Measurements from ENCODE around the gene GNL3L. TPM values are rescaled to one million over a fixed set of nuclear protein-coding genes. Genes with fewer than 3 reads are reported as not detected.

Gene GNL3L
- total RNA-seq, 6 experiments from 2014 or later: 7.8 to 14.0 (median 11.9) TPM

DNA sequence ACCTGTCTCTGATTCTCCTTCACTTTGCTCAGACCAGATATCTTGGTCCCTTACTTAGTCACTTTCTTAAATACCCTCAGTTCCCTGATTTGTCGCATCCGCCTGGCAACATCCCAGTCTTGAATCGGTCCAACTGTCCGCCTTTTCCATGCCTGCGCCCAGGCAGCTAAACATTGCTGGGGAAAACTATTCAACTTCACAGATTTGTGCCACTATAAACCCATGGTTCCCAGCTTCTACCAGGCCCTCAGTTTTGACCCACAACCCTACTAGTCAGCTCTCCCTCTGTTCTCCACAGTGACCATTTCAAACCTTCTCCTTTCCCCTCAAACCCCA lies 33.5 kb upstream of the GNL3L start:
- no peaks in the 10 kb centered on the region for H3K36me3 ChIP-seq
- WGBS (ENCODE audit: insufficient coverage, low coverage, low lambda C conversion rate, missing lambda C conversion rate): 71% methylated on average over 5 of the region's 5 CpGs
- H3K4me1 ChIP-seq: no peaks in the 10 kb centered on the region
- intact Hi-C loops (cut with DNase I): no loop called here
- no peaks in the 10 kb centered on the region for H3K27me3 ChIP-seq
- ATAC-seq (no peak), DNase-seq (no peak)
- H3K4me3 ChIP-seq: peak overlapping the region in 1 of 3 donors; percentile 54
- H3K27ac ChIP-seq: no peak overlapping the region
- TF ChIP-seq, protein P1, sequence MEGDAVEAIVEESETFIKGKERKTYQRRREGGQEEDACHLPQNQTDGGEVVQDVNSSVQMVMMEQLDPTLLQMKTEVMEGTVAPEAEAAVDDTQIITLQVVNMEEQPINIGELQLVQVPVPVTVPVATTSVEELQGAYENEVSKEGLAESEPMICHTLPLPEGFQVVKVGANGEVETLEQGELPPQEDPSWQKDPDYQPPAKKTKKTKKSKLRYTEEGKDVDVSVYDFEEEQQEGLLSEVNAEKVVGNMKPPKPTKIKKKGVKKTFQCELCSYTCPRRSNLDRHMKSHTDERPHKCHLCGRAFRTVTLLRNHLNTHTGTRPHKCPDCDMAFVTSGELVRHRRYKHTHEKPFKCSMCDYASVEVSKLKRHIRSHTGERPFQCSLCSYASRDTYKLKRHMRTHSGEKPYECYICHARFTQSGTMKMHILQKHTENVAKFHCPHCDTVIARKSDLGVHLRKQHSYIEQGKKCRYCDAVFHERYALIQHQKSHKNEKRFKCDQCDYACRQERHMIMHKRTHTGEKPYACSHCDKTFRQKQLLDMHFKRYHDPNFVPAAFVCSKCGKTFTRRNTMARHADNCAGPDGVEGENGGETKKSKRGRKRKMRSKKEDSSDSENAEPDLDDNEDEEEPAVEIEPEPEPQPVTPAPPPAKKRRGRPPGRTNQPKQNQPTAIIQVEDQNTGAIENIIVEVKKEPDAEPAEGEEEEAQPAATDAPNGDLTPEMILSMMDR (IDR thresholded peaks at IDR 0.05): no peak
- no peak for TF ChIP-seq POLR2A (IDR thresholded peaks at IDR 0.05)
- H3K9me3 ChIP-seq: no peaks in the 10 kb centered on the region

DNA sequence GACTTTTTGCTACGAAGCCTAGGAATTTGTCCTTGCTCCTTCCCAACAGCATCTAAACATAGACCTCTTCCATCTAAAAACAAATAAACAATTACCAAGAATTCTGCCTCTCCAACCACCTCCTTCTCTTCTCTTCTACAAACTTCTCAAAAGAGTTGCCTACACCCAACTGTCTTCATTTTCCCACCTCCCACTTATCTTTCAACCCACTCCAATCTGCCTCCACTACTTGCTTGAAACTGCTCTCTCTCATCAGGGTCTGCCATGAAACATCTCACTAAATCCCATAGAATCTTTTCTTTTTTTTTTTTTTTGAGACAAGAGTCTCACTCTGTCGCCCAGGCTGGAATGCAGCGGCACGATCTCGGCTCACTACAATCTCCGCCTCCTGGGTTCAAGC lies 33.1 kb upstream of the GNL3L start:
- DNase-seq (no peak), ATAC-seq (no peak)
- intact Hi-C loops (cut with DNase I): no loop called here
- Histone ChIP-seq H3K27me3 (no peaks in the 10 kb centered on the region), H3K9me3 (no peaks in the 10 kb centered on the region), H3K4me3 (no peak overlapping the region), H3K36me3 (no peaks in the 10 kb centered on the region), H3K27ac (no peak overlapping the region), H3K4me1 (no peaks in the 10 kb centered on the region)
- TF ChIP-seq POLR2A (IDR thresholded peaks at IDR 0.05): no peak
- TF ChIP-seq, protein P1 (IDR thresholded peaks at IDR 0.05): no peak
- WGBS (ENCODE audit: insufficient coverage, low coverage, low lambda C conversion rate, missing lambda C conversion rate): 86% methylated on average over 5 of the region's 6 CpGs

GRCh38 chrX:54509400-54509799 lies 20.6 kb upstream of the GNL3L start:
- Histone ChIP-seq H3K27me3 (no peaks in the 10 kb centered on the region), H3K4me1 (no peaks in the 10 kb centered on the region), H3K36me3 (no peaks in the 10 kb centered on the region), H3K9me3 (no peaks in the 10 kb centered on the region), H3K4me3 (no peak overlapping the region), H3K27ac (no peak overlapping the region)
- intact Hi-C loops (cut with DNase I): no loop called here
- DNase-seq: no peak
- WGBS (ENCODE audit: insufficient coverage, low coverage, low lambda C conversion rate, missing lambda C conversion rate): 52% methylated on average over 3 of the region's 4 CpGs
- no peak for TF ChIP-seq POLR2A (IDR thresholded peaks at IDR 0.05)
- TF ChIP-seq, protein P1 (IDR thresholded peaks at IDR 0.05): no peak
- no peak for ATAC-seq

DNA sequence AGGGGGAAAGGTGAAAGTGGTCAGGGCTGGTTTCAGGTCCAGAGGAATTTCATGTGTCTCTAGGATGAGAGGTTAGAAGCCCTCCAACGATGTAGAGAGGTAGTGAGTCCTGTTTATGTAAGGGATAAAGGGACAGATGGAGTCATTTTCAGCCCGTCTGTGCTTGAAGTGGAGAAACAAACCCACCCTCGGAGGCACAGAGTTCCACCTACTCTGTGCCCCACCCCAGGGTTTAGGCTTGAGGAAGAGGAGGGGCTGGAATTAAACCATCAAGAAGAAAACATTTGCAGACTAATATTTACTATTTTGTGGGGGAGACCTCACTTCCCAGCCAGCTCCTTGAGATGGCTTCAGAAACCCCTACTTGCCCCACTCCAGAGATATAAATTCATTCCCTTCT lies 868 bp upstream of the GNL3L start:
- Histone ChIP-seq H3K4me3 (peak overlapping the region in 2 of 3 donors; percentile 35 to 71), H3K27ac (peak overlapping the region in 2 of 3 donors; percentile 61 to 63), H3K36me3 (no peaks in the 10 kb centered on the region), H3K27me3 (no peaks in the 10 kb centered on the region), H3K9me3 (no peaks in the 10 kb centered on the region), H3K4me1 (peaks cover 0 to 3% (median 0%) of the 10 kb centered on the region in 4 donors)
- intact Hi-C loops (cut with DNase I): no loop called here
- DNase-seq (no peak), ATAC-seq (no peak)
- WGBS (ENCODE audit: insufficient coverage, low coverage, low lambda C conversion rate, missing lambda C conversion rate): 48% methylated on average over 3 of the region's 3 CpGs
- TF ChIP-seq, protein P1 (IDR thresholded peaks at IDR 0.05): no peak
- TF ChIP-seq POLR2A (IDR thresholded peaks at IDR 0.05): no peak

DNA sequence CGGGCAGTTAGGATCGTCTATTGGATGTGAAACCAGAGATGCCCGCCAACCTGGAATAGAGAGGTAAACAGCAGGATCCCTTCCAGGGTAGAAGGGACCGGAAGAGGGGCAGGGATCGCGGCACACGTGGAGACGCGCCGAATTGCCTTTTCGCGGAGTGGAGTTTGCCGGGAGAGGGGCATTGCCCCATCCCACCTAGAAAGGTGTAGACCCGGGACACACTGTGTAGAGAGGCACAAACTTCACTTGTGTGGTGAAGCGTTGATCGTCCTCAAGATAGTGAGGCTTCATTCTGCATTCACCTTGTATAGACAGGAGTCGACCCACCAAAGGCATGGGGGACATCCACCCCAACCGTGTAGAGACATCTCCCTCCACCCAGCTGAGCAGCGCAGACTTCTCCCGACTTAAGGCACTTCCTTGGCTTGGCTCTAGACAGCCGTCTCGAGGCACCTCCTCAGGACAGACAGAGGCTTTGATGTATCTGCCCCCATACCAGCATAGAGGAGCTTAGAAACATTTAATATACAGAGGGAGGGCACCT lies 410 bp downstream of the GNL3L start:
- intact Hi-C loops (cut with DNase I): no loop called here

More for the DNA sequence above, 410 bp downstream of the GNL3L start:
- ATAC-seq: peak; percentile 40 to 55 (median 48)
- no peak for DNase-seq
- H3K27ac ChIP-seq: peak overlapping the region; percentile 21 to 63 (median 36)
- no peaks in the 10 kb centered on the region for H3K27me3 ChIP-seq
- H3K36me3 ChIP-seq: no peaks in the 10 kb centered on the region
- peaks cover 0 to 3% (median 0%) of the 10 kb centered on the region in 4 donors for H3K4me1 ChIP-seq
- WGBS (ENCODE audit: insufficient coverage, low coverage, low lambda C conversion rate, missing lambda C conversion rate): 39% methylated on average over 9 of the region's 22 CpGs
- peak overlapping the region; percentile 49 to 71 (median 68) for H3K4me3 ChIP-seq
- no peaks in the 10 kb centered on the region for H3K9me3 ChIP-seq
- TF ChIP-seq, protein P1 (IDR thresholded peaks at IDR 0.05): no peak
- no peak for TF ChIP-seq POLR2A (IDR thresholded peaks at IDR 0.05)
